Uterus (tissue), 4 donors: Measurements from ENCODE around the gene ZNF335. TPM values are rescaled to one million over a fixed set of nuclear protein-coding genes. Genes with fewer than 3 reads are reported as not detected.

Source experiments
- DNase-seq, 2 donors: peaks; one replicate each; pipeline ENCODE4 v3.0.0-alpha.2; 2019 to 2020
- H3K27ac ChIP-seq, 2 donors: fragments of 200-600 bp; sonication (generic); 1 replicate in 1 of 2; 2 replicates in 1 of 2; pipeline ENCODE4 v1.5.1; 2016 to 2018
- H3K27me3 ChIP-seq, 2 donors: fragments of 200-600 bp; sonication (generic); one replicate each; pipeline ENCODE4 v1.5.1; 2018 to 2019; ENCODE audit warnings: control low read depth in 1 of 2
- H3K36me3 ChIP-seq, 2 donors: fragments of 200-600 bp; sonication (generic); one replicate each; pipeline ENCODE4 v1.5.1; 2019; ENCODE audit warnings: control low read depth in 1 of 2
- H3K4me1 ChIP-seq, 2 donors: fragments of 200-600 bp; sonication (generic); one replicate each; pipeline ENCODE4 v1.5.1; 2018 to 2019; ENCODE audit warnings: control low read depth in 1 of 2
- H3K4me3 ChIP-seq, 2 donors: fragments of 200-600 bp; sonication (generic); 1 replicate in 1 of 2; 2 replicates in 1 of 2; pipeline ENCODE4 v1.5.1; 2018 to 2019; ENCODE audit warnings: mild to moderate bottlenecking in 1 of 2
- H3K9me3 ChIP-seq, 2 donors: fragments of 200-600 bp; sonication (generic); one replicate each; pipeline ENCODE4 v1.5.1; 2019; ENCODE audit warnings: control low read depth in 1 of 2
- CTCF ChIP-seq, 4 experiments: fragments of 200-600 bp in 2 of 4; fragments of 450-650 bp in 2 of 4; sonication (generic) in 2 of 4; IDR thresholded peaks; one replicate each; pipeline ENCODE4 v1.5.1; 2016 to 2019; ENCODE audit warnings: antibody characterized with exemption in 4 of 4, mild to moderate bottlenecking in 2 of 4, moderate library complexity in 1 of 4
- POLR2A ChIP-seq, 2 donors: fragments of 450-650 bp; IDR thresholded peaks; one replicate each; pipeline ENCODE4 v1.6.1; 2016; ENCODE audit warnings: antibody characterized with exemption in 2 of 2, mild to moderate bottlenecking in 1 of 2, moderate library complexity in 1 of 2
- intact Hi-C: fragments of 100-400 bp; cut with DNase I; formaldehyde crosslinking; loops from one replicate; pipeline ENCODE4 v1.15.1; 2023; ENCODE audit warnings: low total_unique reads
- total RNA-seq, 4 donors: library from RNA; depleted of rRNA in 3 of 4; stranded (reverse); fragments of >200 nt in 3 of 4; gene quantifications; one replicate each; pipeline versions ENCODE4 v1.1.0 to v1.2.4, GENCODE V29; 2014 to 2023
- donor health status: DM: yes; HTN: yes; CAD: no.

Gene ZNF335
- total RNA-seq, 4 donors from 2014 or later, result 14.9 to 40.0 (median 29.0) TPM

DNA sequence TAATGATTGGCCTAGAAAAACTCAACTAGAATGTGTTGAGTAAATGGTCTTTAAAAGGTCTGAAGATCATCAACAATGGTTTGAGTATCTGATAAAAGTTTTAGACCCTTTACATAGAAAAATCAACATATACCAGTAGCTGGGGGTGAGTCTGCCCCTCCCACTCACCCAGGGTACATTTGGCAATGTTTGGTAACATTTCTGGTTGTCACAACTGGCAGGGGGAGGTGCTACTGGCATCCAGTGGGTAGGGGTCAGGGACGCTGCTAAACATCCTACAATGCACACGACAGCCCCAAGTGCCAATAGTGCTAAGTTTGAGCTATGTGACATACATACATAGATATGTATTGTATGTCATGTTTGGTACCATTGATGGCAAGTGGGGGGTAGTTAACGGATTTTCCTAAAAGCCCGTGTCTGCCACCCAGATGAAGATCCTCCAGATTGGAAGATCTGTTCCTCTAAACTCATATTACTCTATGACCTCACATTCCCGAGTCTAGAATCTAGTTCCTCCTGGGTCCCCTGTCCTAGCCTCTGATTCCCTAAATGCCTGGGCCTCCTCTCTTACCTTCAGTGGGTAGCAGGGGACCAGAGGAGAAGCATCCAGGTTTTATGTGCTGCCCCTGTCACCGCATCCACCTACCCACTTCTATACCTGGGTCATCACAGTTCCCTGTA lies 34.2 kb upstream of the ZNF335 start:
- peaks cover 0 to 27% of the 10 kb centered on the region in 2 donors for H3K27me3 ChIP-seq
- H3K36me3 ChIP-seq, result no peaks in the 10 kb centered on the region
- no peak for TF ChIP-seq POLR2A (IDR thresholded peaks at IDR 0.05)
- DNase-seq, result no peak
- H3K9me3 ChIP-seq, result no peaks in the 10 kb centered on the region
- no peak overlapping the region for H3K27ac ChIP-seq
- no peak overlapping the region for H3K4me3 ChIP-seq
- H3K4me1 ChIP-seq, result no peaks in the 10 kb centered on the region
- intact Hi-C loops, result no loop called here

GRCh38 chr20:46004889-46005473 lies 33.0 kb upstream of the ZNF335 start:
- no peak for DNase-seq
- Histone ChIP-seq H3K4me3 (no peak overlapping the region), H3K9me3 (no peaks in the 10 kb centered on the region), H3K27ac (no peak overlapping the region), H3K36me3 (no peaks in the 10 kb centered on the region), H3K27me3 (peaks cover 0 to 15% of the 10 kb centered on the region in 2 donors), H3K4me1 (no peaks in the 10 kb centered on the region)
- intact Hi-C loops, result no loop called here
- TF ChIP-seq POLR2A (IDR thresholded peaks at IDR 0.05), result no peak
- TF ChIP-seq CTCF (IDR thresholded peaks at IDR 0.05), result no peak

DNA sequence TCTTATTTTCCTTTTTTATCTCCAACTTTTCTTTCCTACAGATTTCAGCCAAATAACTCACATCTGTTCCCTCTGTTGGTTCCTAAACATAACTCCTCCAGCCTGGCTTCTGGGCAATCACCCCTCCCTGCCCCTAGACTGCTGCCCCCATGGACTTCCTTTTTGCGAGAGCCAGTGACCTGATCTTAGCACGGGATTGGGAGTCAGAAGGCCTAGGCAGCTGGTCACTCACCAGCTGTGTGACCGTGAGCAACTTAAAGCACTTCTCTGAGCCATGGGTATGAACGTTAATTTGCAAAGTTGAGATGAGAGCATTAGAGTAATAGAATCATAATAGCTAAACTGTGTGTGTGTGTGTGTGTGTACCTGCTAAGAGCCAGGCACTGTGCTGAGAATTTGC lies 32.2 kb upstream of the ZNF335 start:
- no peak overlapping the region for H3K27ac ChIP-seq
- no peak for DNase-seq

GRCh38 chr20:46002008-46002407 lies 30.0 kb upstream of the ZNF335 start:
- no peak for DNase-seq
- intact Hi-C loops, result no loop called here
- TF ChIP-seq POLR2A (IDR thresholded peaks at IDR 0.05), result no peak
- no peak for TF ChIP-seq CTCF (IDR thresholded peaks at IDR 0.05)
- H3K4me1 ChIP-seq, result no peaks in the 10 kb centered on the region
- no peak overlapping the region for H3K4me3 ChIP-seq
- no peaks in the 10 kb centered on the region for H3K9me3 ChIP-seq
- peaks cover 0 to under 1% of the 10 kb centered on the region in 2 donors for H3K27me3 ChIP-seq
- no peaks in the 10 kb centered on the region for H3K36me3 ChIP-seq
- no peak overlapping the region for H3K27ac ChIP-seq

More for the DNA sequence above, 32.2 kb upstream of the ZNF335 start:
- TF ChIP-seq CTCF (IDR thresholded peaks at IDR 0.05), result no peak
- no peak for TF ChIP-seq POLR2A (IDR thresholded peaks at IDR 0.05)
- Histone ChIP-seq H3K27me3 (peaks cover 0 to 7% of the 10 kb centered on the region in 2 donors), H3K4me3 (no peak overlapping the region), H3K4me1 (no peaks in the 10 kb centered on the region), H3K36me3 (no peaks in the 10 kb centered on the region), H3K9me3 (no peaks in the 10 kb centered on the region)
- intact Hi-C loops, result no loop called here

DNA sequence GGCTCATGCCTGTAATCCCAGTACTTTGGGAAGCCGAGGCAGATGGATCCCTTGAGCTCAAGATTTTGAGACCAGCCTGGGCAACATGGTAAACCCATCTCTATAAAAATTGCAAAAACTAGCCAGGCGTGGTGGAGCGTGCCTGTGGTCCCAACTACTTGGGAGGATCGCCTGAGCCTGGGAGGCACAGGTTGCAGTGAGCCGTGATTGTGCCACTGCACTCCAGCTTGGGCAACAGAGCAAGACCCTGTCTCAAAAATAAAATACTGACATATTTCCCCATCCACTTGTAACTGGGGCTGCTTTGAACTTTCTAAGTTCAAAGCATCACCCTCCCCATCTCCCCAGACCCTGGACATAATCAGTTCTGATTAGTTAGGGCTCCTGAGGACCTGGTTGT lies 29.5 kb upstream of the ZNF335 start:
- no peak for DNase-seq
- H3K27me3 ChIP-seq, result peaks cover 0 to 3% of the 10 kb centered on the region in 2 donors

More for the DNA sequence above, 29.5 kb upstream of the ZNF335 start:
- Histone ChIP-seq H3K27ac (no peak overlapping the region), H3K9me3 (no peaks in the 10 kb centered on the region), H3K4me1 (no peaks in the 10 kb centered on the region), H3K36me3 (no peaks in the 10 kb centered on the region), H3K4me3 (no peak overlapping the region)
- intact Hi-C loops, result no loop called here
- TF ChIP-seq POLR2A (IDR thresholded peaks at IDR 0.05) (no peak), CTCF (IDR thresholded peaks at IDR 0.05) (no peak)
